Mesothelial cell of epicardium (in vitro differentiated cells): ENCODE results near the gene TP73. TPM values are rescaled to one million over a fixed set of nuclear protein-coding genes. Genes with fewer than 3 reads are reported as not detected.
A peak's percentile ranks its signal among the peaks of the same experiment; 100 is the strongest.

Source experiments
- DNase-seq, 2 experiments: peaks; one replicate each; pipeline ENCODE4 v3.0.0; 2021; ENCODE audit warnings: low spot score in 2 of 2; ENCODE audit not compliant: unreplicated experiment in 2 of 2
- H3K27ac Mint-ChIP-seq: 2 replicates; pipeline ENCODE4 v1.8.0; 2021; ENCODE audit warnings: mixed read lengths
- H3K27me3 Mint-ChIP-seq: 2 replicates; pipeline ENCODE4 v1.8.0; 2021; ENCODE audit warnings: low read depth, mixed read lengths
- H3K36me3 Mint-ChIP-seq: 2 replicates; pipeline ENCODE4 v1.8.0; 2021; ENCODE audit warnings: mixed read lengths
- H3K4me1 Mint-ChIP-seq: 2 replicates; pipeline ENCODE4 v1.8.0; 2021; ENCODE audit warnings: mixed read lengths
- H3K4me3 Mint-ChIP-seq: 2 replicates; pipeline ENCODE4 v1.8.0; 2021; ENCODE audit warnings: mild to moderate bottlenecking, moderate library complexity, mixed read lengths
- H3K9me3 Mint-ChIP-seq: 2 replicates; pipeline ENCODE4 v1.8.0; 2021; ENCODE audit warnings: mixed read lengths
- total RNA-seq: library from RNA; stranded (reverse); gene quantifications from 3 replicates; pipeline ENCODE4 v1.2.1, GENCODE V29; 2021
- TF ChIP-seq, protein P1 (sequence below): fragments of 200-600 bp; sonication (generic); IDR thresholded peaks from one replicate; pipeline ENCODE4 v1.5.0; 2021; ENCODE audit warnings: antibody characterized with exemption; ENCODE audit not compliant: unreplicated experiment

TP73 gene
- total RNA-seq, 1 donor from 2014 or later, result 1.4 TPM

DNA sequence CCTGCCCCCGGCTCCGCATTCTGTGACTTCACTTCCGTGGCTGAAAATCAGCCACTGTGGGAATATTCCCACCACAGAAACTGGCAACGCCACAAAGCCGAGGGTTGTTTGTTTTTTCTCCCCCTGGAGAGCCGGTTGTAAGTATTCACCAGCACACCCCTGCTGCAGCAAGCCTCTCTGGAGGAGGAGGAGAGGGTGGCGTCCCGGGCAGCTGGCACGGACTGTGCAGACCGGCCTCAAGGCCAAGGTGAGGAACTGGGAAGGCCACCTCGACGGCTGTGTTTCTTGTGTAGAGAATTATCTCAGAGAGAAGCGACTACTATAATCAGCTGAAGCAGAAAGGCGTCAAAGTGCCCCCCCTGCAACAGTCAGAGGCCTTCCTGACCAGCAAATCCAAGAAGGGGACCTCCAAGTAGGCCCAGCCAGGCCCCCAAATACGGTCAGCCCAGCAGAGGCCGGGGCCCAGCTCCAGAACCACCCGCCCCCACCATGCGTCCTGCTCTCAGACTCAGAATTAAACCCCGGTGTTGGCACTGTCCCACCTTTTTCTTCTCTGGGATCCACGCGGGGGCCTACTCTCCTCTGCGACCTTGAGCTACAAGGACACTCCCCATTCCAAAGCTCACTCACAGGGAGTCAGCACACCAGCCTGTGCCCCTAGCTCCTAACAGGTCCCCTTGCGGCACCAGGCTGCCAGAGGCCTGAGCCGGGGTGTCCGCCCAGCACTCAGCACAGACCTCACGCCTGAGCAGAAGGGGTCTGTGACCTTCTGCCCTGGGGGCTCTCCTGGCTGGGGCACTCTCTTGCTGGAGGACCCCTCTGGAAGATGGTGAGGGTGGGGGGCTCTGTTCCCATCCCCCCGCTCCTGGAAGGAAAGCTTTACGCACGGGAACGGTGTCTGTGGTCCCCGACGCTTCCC is 119.1 kb downstream of the TP73 start:
- H3K9me3 Mint-ChIP-seq, result peaks cover under 1% of the 10 kb centered on the region
- no peak overlapping the region for H3K27ac Mint-ChIP-seq
- H3K27me3 Mint-ChIP-seq, result peaks cover 4% of the 10 kb centered on the region
- TF ChIP-seq, protein P1, sequence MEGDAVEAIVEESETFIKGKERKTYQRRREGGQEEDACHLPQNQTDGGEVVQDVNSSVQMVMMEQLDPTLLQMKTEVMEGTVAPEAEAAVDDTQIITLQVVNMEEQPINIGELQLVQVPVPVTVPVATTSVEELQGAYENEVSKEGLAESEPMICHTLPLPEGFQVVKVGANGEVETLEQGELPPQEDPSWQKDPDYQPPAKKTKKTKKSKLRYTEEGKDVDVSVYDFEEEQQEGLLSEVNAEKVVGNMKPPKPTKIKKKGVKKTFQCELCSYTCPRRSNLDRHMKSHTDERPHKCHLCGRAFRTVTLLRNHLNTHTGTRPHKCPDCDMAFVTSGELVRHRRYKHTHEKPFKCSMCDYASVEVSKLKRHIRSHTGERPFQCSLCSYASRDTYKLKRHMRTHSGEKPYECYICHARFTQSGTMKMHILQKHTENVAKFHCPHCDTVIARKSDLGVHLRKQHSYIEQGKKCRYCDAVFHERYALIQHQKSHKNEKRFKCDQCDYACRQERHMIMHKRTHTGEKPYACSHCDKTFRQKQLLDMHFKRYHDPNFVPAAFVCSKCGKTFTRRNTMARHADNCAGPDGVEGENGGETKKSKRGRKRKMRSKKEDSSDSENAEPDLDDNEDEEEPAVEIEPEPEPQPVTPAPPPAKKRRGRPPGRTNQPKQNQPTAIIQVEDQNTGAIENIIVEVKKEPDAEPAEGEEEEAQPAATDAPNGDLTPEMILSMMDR, result no peak
- H3K4me1 Mint-ChIP-seq, result peaks cover 22% of the 10 kb centered on the region
- no peak for DNase-seq
- H3K36me3 Mint-ChIP-seq, result no peaks in the 10 kb centered on the region
- H3K4me3 Mint-ChIP-seq, result peak overlapping the region; percentile 61

DNA sequence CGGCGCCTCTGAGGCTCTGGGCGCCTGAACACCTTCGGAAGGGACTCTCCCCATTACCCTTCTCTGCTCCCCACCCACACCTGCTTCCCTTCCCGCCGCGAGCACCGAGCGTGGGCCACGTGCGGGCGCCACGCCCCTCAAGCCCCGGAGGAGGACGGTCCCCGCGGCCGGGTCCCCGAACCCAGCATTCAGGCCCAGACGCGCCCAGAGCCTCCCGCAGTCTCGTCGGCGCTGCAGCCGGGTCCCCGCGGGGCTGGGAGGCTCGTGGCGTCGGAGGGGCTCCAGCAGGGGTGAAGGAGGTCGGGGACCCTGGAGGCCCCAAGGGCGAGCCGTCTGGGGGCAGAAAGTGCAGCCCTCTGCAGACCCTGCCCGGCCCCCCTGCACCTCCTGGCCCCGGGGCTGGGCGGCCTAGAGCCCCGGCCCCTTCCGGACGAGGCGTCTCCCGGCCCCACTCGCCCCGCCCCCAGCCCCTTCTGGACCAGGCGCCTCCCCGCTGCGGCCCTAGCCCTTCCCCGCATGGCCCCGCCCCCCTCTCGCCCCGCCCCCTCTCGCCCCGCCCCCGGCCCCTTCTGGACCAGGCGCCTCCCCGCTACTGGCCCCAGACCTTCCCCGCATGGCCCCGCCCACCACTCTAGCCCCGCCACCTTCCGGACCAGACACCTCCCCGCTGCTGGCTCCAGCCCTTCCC is 119.9 kb downstream of the TP73 start:
- Mint-ChIP-seq H3K36me3 (no peaks in the 10 kb centered on the region), H3K27me3 (peaks cover 2% of the 10 kb centered on the region), H3K4me1 (peaks cover 22% of the 10 kb centered on the region), H3K4me3 (peak overlapping the region; percentile 61), H3K27ac (no peak overlapping the region), H3K9me3 (no peaks in the 10 kb centered on the region)
- DNase-seq, result peak; percentile 85 to 91
- TF ChIP-seq, protein P1, result no peak

DNA sequence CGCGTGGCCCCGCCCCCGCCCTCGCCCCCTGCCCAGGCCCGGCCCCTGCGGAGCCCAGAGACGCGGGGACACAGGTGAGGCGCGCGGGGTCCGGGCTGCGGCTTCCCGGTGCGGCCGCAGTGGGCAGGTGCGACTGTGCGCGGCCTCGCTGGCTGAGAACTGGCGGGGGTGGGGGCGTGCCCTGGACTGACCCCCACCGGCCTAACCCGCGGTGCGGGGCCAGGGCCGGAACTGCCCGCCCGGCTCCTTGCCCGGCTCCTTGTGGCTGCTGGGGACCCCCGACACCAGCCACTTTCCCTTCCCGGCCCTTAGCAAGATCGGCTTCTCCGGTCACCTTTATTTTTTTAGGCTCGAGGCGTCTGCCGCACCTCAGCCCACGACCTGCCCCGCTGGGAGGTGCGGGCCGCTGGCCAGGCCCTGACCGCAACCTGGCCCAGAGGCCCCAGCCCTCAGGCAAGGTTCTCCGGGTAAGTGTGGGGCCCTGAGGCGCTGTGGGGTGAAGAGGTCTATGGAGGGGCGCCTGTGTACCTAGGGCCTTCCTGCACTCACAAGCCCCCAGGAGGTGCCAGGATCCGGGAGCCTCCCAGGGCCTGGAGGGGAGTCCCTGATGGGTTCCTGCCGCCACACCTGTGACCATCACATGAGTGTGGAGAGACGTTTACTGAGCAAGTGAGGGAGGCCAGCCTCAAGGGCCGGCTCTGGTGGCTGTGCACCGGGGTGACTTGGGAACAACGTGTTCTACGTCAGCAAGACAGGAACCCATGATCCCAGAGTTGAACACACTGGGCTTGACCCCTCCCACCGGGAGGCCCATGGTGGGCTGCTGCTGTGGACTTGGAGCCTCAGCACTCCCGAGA is 120.6 kb downstream of the TP73 start, which contains the start of gene SMIM1:
Gene SMIM1 (plus strand): TSS at position 35 of the 857 bp plus-strand sequence. CDS start 2,625 bp downstream, outside the sequence.
- DNase-seq, result peak in 1 of 2 experiments; percentile 46
- H3K36me3 Mint-ChIP-seq, result no peaks in the 10 kb centered on the region
- H3K4me3 Mint-ChIP-seq, result peak within 1 kb of the TSS; percentile 61
- TF ChIP-seq, protein P1, result no peak
- peaks cover 22% of the 10 kb centered on the region for H3K4me1 Mint-ChIP-seq
- no peaks in the 10 kb centered on the region for H3K27me3 Mint-ChIP-seq
- H3K9me3 Mint-ChIP-seq, result no peaks in the 10 kb centered on the region
- no peak within 1 kb of the TSS for H3K27ac Mint-ChIP-seq

DNA sequence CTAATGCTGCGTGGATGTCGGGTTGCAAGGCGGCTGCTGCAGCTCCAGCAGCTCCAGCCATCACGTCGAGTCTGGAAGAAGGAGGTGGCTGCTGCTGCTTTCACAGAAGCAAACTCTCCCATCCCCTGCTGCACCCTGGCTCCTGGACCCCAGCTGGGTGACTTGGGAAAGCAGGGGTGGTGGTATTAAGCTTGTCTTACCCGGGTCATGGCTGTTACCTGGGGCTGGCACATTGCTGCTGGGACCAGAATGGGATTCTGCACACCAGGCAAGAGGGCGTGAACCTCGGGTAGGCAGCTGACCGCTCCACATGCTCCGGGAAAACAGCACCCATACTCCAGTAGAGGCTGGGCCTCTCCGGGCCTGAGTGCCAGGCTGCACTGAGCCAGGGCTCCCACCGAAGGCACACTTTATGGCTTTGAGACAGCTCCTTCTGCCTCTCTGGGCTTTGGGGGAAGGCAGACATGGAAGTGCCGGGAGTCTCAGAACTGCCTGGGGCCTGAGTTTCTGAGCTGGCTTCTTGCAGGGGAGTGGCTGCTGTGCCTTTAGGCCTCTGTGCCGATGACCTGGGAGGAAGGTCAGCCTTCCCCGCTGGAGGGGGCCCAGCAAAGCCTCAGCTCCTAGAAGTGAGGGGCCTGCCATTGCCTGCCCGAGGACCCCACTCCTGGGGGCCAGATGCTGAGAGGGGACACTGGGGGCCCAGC is 121.4 kb downstream of the TP73 start:
- Mint-ChIP-seq H3K27me3 (no peaks in the 10 kb centered on the region), H3K4me3 (peak overlapping the region; percentile 59), H3K27ac (no peak overlapping the region), H3K36me3 (no peaks in the 10 kb centered on the region), H3K9me3 (no peaks in the 10 kb centered on the region), H3K4me1 (peaks cover 22% of the 10 kb centered on the region)
- TF ChIP-seq, protein P1, result no peak
- DNase-seq, result no peak
